Fibroblast of skin of scalp (primary cell): ENCODE results near the gene TMEM200B.
"Not testable (repeated sequence)": the region's sequence is repeated elsewhere in the genome, so short reads cannot be mapped to it uniquely, and the experiment has no call there.

Source experiments
- DNase-seq: peaks from one replicate; pipeline ENCODE4 v3.0.0-alpha.2; 2013

Gene TMEM200B

DNA sequence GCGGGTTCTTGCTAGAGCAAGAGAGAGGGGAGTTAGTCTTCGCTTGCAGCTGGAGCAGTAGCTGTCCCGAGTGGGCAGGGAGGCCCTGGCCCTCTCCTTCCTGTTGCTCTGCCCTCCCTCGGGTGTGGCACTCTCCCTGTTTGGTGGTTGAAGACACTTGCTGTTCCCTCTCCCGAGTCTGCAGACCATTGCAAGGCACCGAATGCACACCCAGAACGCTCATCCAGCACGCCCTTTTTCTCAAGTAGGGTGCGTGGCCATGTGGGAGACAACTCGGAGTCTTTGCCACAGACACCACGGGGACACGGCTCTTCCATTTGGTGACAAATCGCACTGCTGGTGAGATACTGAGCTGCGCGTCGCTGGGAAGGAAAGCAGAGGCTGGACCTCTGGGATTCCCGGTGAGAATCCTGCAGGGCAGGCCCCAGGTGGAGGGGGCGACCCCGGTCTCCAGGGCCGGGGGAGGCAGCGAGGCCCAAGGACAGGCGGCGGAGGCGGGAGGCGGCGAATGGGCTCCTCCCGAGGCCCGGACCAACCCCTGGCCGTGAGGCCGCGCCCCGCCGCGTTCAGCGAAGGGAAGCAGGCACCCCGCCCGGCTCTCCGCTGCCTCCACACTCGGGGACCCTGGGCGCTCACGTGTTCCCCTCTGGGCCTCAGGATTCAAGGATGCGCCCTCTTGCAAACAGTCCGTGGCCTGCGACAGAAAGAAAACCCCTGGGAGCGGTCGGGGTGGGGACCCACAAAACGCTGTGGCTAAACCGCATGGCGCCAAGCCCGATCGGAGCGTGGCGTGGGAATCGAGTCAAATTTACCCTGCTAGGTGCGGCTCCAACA is 10.4 kb upstream of the TMEM200B start:
- DNase-seq = no peak

- not testable (repeated sequence) for DNase-seq
These were observed 7.4 kb upstream of the TMEM200B start for GRCh38 chr1:29131056-29131455.

GRCh38 chr1:29129916-29130315 is 6.2 kb upstream of the TMEM200B start:
- DNase-seq = peak; percentile 27

GRCh38 chr1:29128739-29129138 is 5.0 kb upstream of the TMEM200B start:
- no peak for DNase-seq

GRCh38 chr1:29126198-29126597 is 2.5 kb upstream of the TMEM200B start:
- no peak for DNase-seq

DNA sequence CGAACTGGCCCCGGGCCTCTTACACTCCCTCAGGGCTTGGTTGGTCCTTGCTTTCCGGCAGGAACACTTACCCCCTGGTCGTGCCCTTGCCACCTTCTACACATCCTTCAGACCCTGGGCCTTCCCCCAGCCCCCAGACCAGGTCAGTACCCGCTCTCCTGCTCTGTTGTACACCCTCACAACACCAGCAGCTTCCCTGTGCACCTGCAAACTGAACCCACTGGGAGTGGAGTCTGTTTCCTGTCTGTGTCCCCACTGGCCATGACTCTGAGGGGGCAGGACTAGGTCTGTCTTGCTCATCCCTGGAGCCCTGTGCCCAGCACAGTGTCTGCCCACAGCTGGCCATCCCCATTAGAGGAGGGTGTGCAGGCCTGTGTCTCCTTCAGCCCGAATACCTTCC is 2.1 kb upstream of the TMEM200B start:
- DNase-seq = no peak

DNA sequence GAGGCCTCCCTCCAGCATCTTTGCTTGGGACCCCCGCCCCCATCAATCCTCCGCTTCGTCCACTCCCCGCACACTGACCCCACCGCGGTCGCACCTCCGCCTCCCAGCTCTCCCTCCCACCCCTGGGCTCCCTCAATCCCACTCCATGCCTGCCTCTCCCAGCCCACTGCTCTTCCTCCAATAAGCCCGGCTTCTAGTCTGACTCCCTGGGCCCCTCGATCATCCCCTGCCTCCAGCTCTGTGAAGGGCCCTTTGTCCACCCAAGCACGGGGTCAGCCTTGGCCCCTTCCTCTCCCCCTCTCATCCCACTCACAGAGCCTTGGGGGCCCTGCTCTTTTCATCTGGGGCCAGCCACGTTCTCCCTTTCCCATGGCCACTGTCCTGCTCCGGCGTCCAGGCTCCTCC is 1.5 kb upstream of the TMEM200B start:
- no peak for DNase-seq

GRCh38 chr1:29124366-29125236 is 898 bp upstream of the TMEM200B start:
- peak; percentile 94 for DNase-seq

GRCh38 chr1:29123053-29123886 is 433 bp downstream of the TMEM200B start:
- peak; percentile 44 for DNase-seq

- peak; percentile 80 for DNase-seq
These were observed 1.0 kb downstream of the TMEM200B start for GRCh38 chr1:29122682-29123052.

DNA sequence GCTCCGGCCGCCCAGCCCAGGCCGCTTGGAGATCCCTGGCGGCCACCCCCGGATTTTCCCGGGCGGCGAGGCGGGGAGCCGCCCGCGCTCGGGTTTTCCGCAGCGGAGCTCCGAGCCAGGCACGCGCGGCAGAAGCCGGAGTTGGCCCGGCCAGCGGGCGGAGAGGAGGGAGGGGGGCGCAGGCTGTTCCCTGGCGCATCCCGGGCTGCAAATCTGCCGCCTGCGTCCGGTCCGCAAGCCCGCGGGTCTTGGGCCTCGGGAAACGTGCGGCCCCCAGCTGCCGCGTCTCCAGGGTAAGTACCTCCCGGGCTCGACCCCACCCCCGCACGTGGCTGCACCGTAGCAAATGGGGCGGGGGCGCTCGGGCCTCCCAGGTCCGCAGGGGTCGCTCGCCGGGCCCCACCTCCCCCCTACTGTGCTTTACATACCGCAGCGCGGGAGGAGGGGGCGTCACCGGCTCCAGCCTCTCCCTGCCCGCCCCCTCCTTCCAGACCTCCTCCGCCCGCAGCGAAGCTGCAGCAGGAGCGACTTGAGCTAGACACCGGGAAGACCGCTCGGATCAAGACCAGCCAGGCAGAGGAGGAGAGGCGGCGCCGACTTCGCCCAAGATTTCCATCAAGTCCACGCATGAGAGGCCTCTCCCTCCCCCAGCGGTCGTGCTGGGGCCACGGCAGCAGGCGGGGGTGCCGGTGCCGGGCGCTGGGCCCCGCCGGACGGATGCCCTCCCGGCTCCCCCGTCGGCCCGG is 1.6 kb downstream of the TMEM200B start:
- peak; percentile 62 for DNase-seq

GRCh38 chr1:29121516-29121935 is 2.2 kb downstream of the TMEM200B start:
- peak; percentile 19 for DNase-seq

- DNase-seq = peak; percentile 67
These were observed 2.7 kb downstream of the TMEM200B start for GRCh38 chr1:29120947-29121485.

- no peak for DNase-seq
These were observed 3.3 kb downstream of the TMEM200B start for GRCh38 chr1:29120367-29120766.

DNA sequence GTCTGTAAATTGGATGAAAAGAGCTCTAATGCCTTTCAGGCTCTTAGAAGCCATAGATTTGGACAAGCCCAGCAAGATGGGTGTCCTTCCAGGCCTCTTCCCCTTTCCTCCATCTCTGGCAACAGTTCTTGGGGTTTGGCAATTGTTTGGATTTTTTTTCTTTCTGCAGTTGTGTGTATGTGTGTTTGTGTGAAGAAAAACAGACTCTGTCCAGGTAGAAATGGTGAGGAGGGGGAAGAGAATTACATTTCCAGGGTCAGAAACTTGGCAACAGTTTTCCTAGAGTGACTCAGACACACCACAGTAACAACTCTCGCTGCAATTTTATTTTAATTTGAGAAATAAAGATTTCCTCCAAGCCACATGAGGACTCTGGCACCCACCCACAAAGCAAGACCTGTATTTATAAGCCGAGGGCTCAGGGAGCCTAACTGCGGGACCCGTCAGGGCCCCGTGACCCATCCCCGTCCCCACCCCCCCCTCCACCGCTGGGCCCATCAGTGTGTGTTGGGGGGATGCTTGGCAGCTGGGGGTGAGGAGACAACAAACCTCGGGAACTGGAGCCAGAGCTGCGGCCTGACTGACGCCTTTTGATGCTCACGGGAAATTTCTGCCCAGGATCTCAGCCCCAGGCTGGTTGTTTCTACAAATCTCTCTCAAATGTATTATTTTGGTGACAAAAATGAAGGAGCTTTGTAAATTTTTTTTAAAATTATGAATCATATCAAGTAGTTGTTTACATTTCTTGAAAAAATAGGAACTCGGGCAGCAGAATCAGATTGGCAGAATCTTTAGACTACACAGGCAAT is 4.4 kb downstream of the TMEM200B start:
- DNase-seq = no peak

GRCh38 chr1:29117381-29117780 is 6.3 kb downstream of the TMEM200B start:
- DNase-seq = no peak

DNA sequence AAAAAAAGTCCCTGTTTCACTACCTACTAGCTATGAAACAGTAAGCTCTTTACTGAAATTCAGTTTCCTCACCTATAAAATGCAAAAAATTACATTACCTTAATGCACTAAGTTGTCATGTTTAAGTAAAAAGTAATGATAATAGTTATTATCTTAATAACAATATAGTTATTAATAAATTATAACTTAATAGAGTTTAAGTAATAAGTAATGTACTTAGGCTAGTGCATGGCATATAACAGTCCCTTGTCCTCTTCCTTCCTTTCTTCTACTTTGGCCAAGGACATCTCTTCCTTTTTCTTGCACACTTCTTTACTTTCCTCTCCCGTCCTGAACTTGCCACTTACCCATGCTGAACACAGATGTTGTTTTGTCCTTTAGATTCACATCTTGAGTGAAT is 9.0 kb downstream of the TMEM200B start:
- no peak for DNase-seq

DNA sequence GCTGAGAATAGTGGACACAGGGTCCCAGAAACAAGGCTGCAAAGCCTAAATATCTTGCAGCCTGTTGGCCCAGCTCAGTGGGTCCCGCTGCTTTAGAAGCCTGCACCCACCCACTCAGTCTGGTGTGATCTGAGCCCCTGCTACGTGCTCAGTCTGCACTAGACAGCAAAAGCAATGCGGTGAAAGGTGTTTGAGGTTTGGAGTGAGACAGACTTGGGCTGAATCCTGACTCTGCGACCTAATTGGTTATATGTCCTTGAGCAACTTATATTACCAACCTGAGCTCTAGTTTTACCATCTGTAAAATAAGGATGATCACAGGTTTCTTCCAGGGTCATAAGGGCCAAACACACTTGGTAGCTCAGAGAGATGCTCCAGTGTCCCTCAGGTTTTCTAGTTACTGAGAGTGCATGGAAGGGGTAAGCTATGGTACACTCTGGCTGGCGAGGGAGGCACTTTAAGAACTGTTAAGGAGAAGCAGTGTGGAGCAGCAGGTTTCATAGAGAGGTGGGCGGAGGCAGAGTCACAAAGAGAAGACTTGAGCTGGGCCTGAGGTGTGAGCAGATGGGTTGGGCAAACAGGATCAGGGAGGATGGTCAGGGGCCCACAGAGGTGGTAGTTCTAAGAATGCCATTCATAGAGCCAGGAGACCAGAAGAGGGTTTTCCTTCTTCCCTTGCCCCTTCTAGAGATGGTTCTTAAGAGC is 10.1 kb downstream of the TMEM200B start:
- DNase-seq = no peak

DNA sequence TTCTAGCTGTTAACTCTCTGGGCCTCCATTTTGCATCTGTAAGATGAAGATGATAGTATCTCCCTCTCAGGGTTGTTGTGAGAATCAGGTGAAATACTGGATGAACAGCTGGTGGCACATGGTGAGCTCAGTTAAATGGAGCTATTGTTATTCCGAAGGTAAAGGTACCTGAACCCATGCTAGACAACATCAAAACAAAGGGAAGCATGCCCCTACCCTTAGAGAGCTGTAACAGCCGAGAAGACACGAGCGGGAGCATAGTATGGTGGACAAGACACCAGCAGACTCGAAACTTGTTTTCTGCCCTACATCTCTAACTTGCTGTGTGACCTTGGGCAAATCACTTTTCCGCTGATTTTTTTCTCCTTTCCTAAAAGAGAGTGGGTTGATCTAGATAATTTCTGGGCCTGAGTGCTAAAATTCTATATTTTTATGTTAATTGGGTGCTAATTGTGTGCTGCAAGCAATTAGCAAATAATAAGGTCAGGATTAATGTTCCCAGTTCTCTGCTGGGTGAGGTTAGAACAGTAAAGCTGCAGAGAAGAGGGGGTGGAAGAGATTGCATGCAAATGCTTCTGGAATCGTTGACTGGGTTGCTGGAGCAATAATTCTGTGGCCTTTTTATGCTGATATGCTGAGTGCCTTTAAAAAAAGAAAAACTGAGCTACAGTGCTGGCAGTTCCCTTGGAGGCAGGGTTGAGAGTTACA is 10.8 kb downstream of the TMEM200B start:
- no peak for DNase-seq
